Right ventricle myocardium inferior (tissue), 1 donor: Measurements from ENCODE around the gene PARPBP. TPM values are rescaled to one million over a fixed set of nuclear protein-coding genes. Genes with fewer than 3 reads are reported as not detected.
"Not testable (repeated sequence)": the region's sequence is repeated elsewhere in the genome, so short reads cannot be mapped to it uniquely, and the experiment has no call there.

Experiments used
- ATAC-seq: fragments of 200-7000 bp; cut with Tn5 transposase; one replicate; pipeline ENCODE4 v1.9.1; 2020; ENCODE audit warnings: mild to moderate bottlenecking, moderate library complexity
- DNase-seq: peaks from one replicate; pipeline ENCODE4 v3.0.0; 2021; ENCODE audit errors: missing footprints
- intact Hi-C: fragments of 100-400 bp; cut with DNase I; formaldehyde crosslinking; loops from one replicate; pipeline ENCODE4 v1.11.0; 2022
- total RNA-seq: library from RNA; stranded (reverse); fragmentation: NEBNext Ultra II Directional; extraction: Animal tissue kit (Norgen Biotek cat#: 25700); gene quantifications from one replicate; pipeline ENCODE4 v1.2.1, GENCODE V29; 2021
- donor health status: DM: no; HTN: yes; CAD: no; lungs with severe emphysema.

Gene PARPBP
- total RNA-seq, 1 donor from 2014 or later = 0.54 TPM

DNA sequence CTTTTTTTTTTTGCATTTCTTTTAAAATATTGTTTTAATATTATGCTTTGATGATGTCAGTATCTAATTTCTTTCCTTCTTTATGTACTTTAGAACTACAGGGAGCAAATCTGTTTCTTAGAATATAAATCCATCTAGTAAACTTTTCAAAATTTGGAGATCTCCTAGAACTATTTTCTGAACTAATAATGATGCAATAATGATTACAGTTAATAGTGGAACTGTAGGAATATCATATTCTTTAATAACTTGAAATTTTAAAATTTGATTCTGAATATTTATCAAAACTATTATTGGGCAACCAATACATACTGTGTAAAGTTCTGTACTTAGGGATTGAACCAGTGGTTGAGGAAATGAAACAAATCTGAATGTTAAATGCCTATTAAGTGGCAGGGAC, 100.8 kb downstream of the PARPBP start:
- ATAC-seq (no peak), DNase-seq (no peak)
- intact Hi-C loops = no loop called here

DNA sequence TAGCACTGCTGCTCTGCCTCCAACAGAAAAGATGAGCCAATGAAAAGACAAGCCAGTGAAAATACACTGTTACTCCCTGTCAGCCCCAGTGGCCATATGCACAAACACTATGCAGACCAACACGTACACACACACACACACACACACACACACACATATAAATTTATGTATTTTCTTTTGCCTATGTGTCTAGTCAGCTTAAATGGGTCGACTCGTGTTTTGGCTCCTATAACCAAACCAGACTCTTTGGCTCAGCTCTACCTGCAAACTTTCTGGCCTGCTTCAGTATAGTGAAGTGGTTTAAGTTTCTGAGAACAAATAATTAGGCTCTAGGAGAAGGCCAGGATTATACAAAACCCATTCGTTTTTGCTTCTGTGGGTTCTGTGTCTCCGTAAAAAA, 108.0 kb downstream of the PARPBP start:
- no peak for ATAC-seq

DNA sequence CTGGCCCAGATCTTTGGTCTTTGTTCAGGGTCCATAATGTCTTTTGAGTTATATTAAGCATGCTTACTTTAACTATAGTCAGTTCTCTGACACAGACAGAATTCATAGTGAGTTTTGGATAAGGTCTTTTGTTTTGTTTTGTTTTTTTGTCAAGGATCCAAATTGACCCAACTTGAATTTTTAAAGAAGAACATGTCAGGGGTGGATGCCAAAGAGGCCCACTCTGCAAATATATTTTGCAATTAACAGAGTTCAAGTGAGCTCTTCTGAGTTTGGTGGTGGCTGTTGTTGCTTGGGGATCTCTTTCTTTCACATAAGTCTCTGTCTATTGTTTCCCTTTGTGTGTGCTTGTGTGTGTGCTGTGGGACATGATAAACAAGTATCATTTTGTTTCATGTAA, 112.1 kb downstream of the PARPBP start:
- DNase-seq = no peak
- ATAC-seq = no peak
- intact Hi-C loops = no loop called here

More for the DNA sequence above, 108.0 kb downstream of the PARPBP start:
- intact Hi-C loops = no loop called here
- DNase-seq = no peak

DNA sequence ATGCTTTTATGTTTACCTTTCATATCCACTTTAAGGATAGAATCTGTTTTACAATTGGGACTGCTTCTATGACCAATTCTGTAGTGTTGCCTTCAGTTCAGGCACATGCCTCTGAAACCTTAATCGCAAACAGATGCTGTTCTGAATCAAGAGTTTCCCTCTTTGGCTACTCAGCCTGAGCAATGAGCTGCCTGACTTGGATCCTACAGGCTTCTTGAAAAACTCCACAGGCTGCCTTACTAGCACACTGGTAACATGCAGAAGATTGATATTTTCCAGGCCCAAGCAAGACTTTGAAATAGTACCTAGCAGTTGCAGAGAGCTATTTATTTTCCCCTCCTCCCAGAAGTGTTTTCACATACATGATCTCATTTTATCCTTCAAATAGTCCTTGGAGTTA, 112.5 kb downstream of the PARPBP start:
- ATAC-seq (peak; percentile 57), DNase-seq (no peak)
- intact Hi-C loops = no loop called here

DNA sequence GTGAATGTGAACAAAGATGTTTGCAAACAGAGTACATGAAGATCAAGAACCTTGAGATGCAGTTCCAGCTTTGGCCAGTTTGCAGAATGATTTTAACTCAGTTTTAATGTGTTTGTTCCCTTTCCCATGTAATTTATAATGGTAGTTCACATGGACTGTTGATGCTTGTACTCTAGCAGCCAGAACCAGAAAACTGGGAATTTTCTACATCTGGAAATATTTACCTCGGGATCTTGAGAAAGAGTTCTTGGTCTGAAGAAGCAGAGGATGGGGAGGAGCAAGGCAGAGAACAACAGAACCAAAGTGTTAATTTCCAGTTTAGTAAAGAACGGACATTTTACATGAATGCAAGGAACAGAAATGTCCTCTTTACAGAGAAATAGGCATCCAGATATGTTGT, 114.6 kb downstream of the PARPBP start:
- intact Hi-C loops = no loop called here
- ATAC-seq (no peak), DNase-seq (no peak)

DNA sequence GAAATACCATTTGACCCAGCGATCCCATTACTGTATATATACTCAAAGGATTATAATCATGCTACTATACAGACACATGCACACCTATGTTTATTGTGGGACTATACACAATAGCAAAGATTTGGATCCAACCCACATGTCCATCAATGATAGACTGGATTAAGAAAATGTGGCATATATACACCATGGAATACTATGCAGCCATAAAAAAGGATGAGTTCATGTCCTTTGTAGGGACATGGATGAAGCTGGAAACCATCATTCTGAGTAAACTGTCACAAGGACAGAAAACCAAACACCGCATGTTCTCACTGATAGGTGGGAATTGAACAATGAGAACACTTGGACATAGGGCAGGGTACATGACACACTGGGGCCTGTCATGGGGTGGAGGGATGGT, 120.9 kb downstream of the PARPBP start:
- ATAC-seq, intact Hi-C loops, DNase-seq: not testable (repeated sequence)

Other genes starting within 250 kb of the PARPBP start
- 6.2 TPM for gene DRAM1, start 242.6 kb upstream of the PARPBP start, total RNA-seq
- gene WASHC3, start 58.2 kb upstream of the PARPBP start, total RNA-seq = 37.8 TPM
- 17.2 TPM for gene NUP37, start 69 bp upstream of the PARPBP start, total RNA-seq
- gene PMCH, start 77.7 kb downstream of the PARPBP start, total RNA-seq = not detected